Thyroid gland (tissue), 4 donors: ENCODE results near the gene SMIM7.

Experiments used
- CTCF ChIP-seq, 6 experiments: fragments of 200-600 bp in 3 of 6; fragments of 450-650 bp in 3 of 6; sonication (generic) in 3 of 6; IDR thresholded peaks; one replicate each; pipeline ENCODE4 v1.5.1; 2016 to 2019; ENCODE audit warnings: antibody characterized with exemption in 6 of 6, mild to moderate bottlenecking in 2 of 6, inconsistent platforms in 1 of 6, moderate library complexity in 1 of 6
- POLR2A ChIP-seq, 2 donors: fragments of 450-650 bp; IDR thresholded peaks; one replicate each; pipeline ENCODE4 v1.6.1; 2017; ENCODE audit warnings: antibody characterized with exemption in 2 of 2, mild to moderate bottlenecking in 2 of 2, moderate library complexity in 1 of 2

DNA sequence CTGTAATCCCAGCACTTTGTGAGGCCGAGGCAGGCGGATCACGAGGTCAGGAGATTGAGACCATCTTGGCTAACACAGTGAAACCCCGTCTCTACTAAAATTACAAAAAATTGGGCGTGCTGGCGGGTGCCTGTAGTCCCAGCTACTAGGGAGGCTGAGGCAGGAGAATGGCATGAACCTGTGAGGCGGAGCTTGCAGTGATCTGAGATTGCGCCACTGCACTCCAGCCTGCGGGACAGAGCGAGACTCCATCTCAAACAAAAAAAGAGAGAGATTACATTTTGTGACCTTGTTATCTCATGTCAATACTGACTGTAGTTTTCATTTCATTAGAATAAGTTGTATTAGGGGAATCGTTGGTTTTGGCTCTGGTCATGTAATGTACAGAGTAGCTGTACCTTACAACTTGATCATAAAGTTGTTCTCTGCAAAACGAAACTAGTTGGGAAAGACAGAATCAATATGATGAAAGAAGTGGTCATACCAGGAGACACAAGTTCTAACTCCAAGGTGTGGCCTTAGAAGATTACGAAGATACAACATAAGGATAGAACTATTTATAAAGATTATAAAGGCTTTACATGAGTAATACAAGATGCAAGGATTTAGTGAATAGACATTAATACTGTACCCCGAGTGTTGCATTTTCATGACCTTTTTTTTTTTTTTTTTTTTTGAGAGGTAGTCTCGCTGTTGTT, 16.3 kb upstream of the SMIM7 start:
- TF ChIP-seq CTCF (IDR thresholded peaks at IDR 0.05): no peak
- no peak for TF ChIP-seq POLR2A (IDR thresholded peaks at IDR 0.05)
